CD4-positive, alpha-beta T cell (primary cell): ENCODE measurements around the gene ZNF513. TPM values are rescaled to one million over a fixed set of nuclear protein-coding genes. Genes with fewer than 3 reads are reported as not detected.

ENCODE experiments used
- ATAC-seq: fragments of 200-7000 bp; cut with Tn5 transposase; one replicate; pipeline ENCODE4 v1.10.0; 2022; ENCODE audit warnings: mild to moderate bottlenecking; ENCODE audit not compliant: poor library complexity
- CTCF ChIA-PET: fragments of 350-600 bp; sonication (Branson Sonifier 250); formaldehyde crosslinking; loops from one replicate; lab custom pipeline; 2021; ENCODE audit warnings: antibody characterized with exemption, inconsistent platforms; lab: Charles Lee
- POLR2A ChIA-PET: fragments of 350-600 bp; sonication (Branson Sonifier 250); formaldehyde crosslinking; loops from one replicate; lab custom pipeline; 2021; ENCODE audit warnings: antibody characterized with exemption, inconsistent platforms; lab: Charles Lee
- DNase-seq, 14 experiments: peaks; one replicate each; pipeline ENCODE4 v3.0.0-alpha.2; 2013 to 2020; ENCODE audit warnings: mixed read lengths in 2 of 14
- H3K27ac ChIP-seq, 2 donors: one replicate each; pipeline versions ENCODE4 v1.5.1 to v1.7.0; 2013; ENCODE audit warnings: low read length in 2 of 2, low read depth in 1 of 2, mild to moderate bottlenecking in 1 of 2
- H3K27me3 ChIP-seq, 2 experiments: 1 replicate in 1 of 2; 2 replicates in 1 of 2; pipeline versions ENCODE4 v1.6.1 to v1.7.0; 2013; ENCODE audit warnings: low read length in 2 of 2, control low read depth in 1 of 2, mild to moderate bottlenecking in 1 of 2, moderate library complexity in 1 of 2; ENCODE audit not compliant: insufficient read depth in 2 of 2, control insufficient read depth in 1 of 2
- H3K36me3 ChIP-seq: one replicate; pipeline ENCODE4 v1.6.1; 2013; ENCODE audit warnings: low read length, control low read depth; ENCODE audit not compliant: insufficient read depth
- H3K4me1 ChIP-seq: one replicate; pipeline ENCODE4 v1.6.1; 2013; ENCODE audit warnings: low read length, control low read depth; ENCODE audit not compliant: insufficient read depth
- H3K4me3 ChIP-seq: one replicate; pipeline ENCODE4 v1.5.1; 2013; ENCODE audit warnings: mild to moderate bottlenecking, low read length, moderate library complexity
- H3K9me3 ChIP-seq, 2 experiments: 1 replicate in 1 of 2; 2 replicates in 1 of 2; pipeline versions ENCODE4 v1.6.1 to v1.7.0; 2013; ENCODE audit warnings: low read length in 2 of 2, mild to moderate bottlenecking in 2 of 2, control low read depth in 1 of 2, moderate library complexity in 1 of 2; ENCODE audit not compliant: control insufficient read depth in 1 of 2, insufficient read depth in 1 of 2
- H3K27ac Mint-ChIP-seq: one replicate; pipeline ENCODE4 v1.8.0; 2020; ENCODE audit warnings: mixed read lengths
- H3K27me3 Mint-ChIP-seq: one replicate; pipeline ENCODE4 v1.8.0; 2021; ENCODE audit warnings: mixed read lengths
- H3K36me3 Mint-ChIP-seq: one replicate; pipeline ENCODE4 v1.8.0; 2021; ENCODE audit warnings: low read depth, mixed read lengths
- H3K4me1 Mint-ChIP-seq: one replicate; pipeline ENCODE4 v1.8.0; 2021; ENCODE audit warnings: low read depth, mixed read lengths
- H3K4me3 Mint-ChIP-seq: one replicate; pipeline ENCODE4 v1.8.0; 2020; ENCODE audit warnings: mild to moderate bottlenecking, mixed read lengths
- H3K9me3 Mint-ChIP-seq: one replicate; pipeline ENCODE4 v1.8.0; 2020; ENCODE audit warnings: mixed read lengths
- intact Hi-C, 2 experiments: fragments of 100-400 bp; cut with DNase I in 1 of 2; cut with micrococcal nuclease in 1 of 2; formaldehyde crosslinking; loops; one replicate each; pipeline versions ENCODE4 v1.15.1 to v1.9.0; 2023 to 2025; cut with DNase I, micrococcal nuclease
- total RNA-seq, 174 experiments: library from RNA in 2 of 174; stranded (reverse) in 2 of 174; gene quantifications; one replicate each; pipeline ENCODE4 v1.2.3 and lab custom pipeline; 2021 to 2026
- TF ChIP-seq, protein P1 (sequence below): fragments of 200-600 bp; IDR thresholded peaks from one replicate; pipeline ENCODE4 v1.8.0; 2022; ENCODE audit warnings: antibody characterized with exemption, mild to moderate bottlenecking

ZNF513 gene
- total RNA-seq, 2 experiments from 2014 or later, result 22.8 to 22.9 TPM

DNA sequence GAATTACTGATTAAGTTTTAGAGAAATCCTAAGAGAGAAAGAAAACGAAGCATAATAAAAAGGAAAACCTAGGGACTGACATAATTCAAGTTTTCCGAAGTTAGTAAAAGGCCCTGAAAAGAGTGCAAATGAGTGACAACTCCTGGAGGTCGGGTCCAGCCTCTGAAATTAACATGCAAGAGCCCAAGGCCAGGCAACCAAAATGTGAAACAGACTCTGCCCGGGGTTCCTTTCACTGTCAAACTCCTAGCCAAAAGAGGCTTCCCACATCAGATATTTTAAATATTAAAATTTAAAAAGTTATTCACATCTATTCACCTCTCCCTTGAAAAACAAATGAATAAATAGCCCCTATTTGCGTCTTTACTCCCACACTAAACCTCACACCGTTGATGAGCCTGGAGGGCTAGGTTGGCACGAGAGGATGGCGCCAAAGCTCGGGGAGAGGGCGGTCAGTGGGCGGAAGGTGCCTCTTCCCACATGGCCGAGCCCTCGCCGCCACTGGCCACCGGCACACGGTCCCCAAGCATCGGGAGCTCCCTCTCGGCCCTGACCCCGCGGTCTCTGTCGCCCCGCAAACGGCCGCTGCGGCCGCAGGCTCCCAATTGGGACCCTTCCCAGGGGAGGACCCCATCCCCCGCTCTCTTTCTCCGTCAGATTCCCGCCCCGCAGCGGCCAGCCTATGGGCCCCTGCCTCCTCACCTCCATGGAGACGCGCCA is 28.2 kb upstream of the ZNF513 start:
- Histone ChIP-seq H3K27ac (peak overlapping the region; percentile 61 to 85), H3K4me3 (peak overlapping the region; percentile 82), H3K36me3 (peaks cover 16% of the 10 kb centered on the region), H3K27me3 (no peaks in the 10 kb centered on the region), H3K9me3 (no peaks in the 10 kb centered on the region), H3K4me1 (peaks cover 38% of the 10 kb centered on the region)
- ATAC-seq, result no peak
- intact Hi-C loops, result loop anchor here (1.0 to 10.0 kb wide), 8 partner anchors 20 to 255 kb away; partner anchors contain the start of genes EIF2B4 (in 2 of the 2), SNX17 (in 2 of the 2), CCDC121 (in 1 of the 2) and GPN1 (in 1 of the 2)
- H3K36me3 Mint-ChIP-seq, result peaks cover 15% of the 10 kb centered on the region
- POLR2A ChIA-PET, result interaction anchor here (0.6 to 2.7 kb wide), 9 partner anchors 17 to 840 kb away, joined by 3 to 59 read pairs (median 11); partner anchors contain the start of genes CCDC121, EIF2B4, GPN1 and GTF3C2
- DNase-seq, result peak in 3 of 14 experiments; percentile 3 to 37 (median 15)
- TF ChIP-seq, protein P1, sequence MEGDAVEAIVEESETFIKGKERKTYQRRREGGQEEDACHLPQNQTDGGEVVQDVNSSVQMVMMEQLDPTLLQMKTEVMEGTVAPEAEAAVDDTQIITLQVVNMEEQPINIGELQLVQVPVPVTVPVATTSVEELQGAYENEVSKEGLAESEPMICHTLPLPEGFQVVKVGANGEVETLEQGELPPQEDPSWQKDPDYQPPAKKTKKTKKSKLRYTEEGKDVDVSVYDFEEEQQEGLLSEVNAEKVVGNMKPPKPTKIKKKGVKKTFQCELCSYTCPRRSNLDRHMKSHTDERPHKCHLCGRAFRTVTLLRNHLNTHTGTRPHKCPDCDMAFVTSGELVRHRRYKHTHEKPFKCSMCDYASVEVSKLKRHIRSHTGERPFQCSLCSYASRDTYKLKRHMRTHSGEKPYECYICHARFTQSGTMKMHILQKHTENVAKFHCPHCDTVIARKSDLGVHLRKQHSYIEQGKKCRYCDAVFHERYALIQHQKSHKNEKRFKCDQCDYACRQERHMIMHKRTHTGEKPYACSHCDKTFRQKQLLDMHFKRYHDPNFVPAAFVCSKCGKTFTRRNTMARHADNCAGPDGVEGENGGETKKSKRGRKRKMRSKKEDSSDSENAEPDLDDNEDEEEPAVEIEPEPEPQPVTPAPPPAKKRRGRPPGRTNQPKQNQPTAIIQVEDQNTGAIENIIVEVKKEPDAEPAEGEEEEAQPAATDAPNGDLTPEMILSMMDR, result no peak
- CTCF ChIA-PET, result interaction anchor here (1.0 to 2.3 kb wide), 4 partner anchors 17 to 39 kb away, joined by 3 to 12 read pairs (median 5); no protein-coding TSS in a partner anchor
- H3K9me3 Mint-ChIP-seq, result no peaks in the 10 kb centered on the region
- H3K4me3 Mint-ChIP-seq, result peak overlapping the region; percentile 90
- peaks cover 45% of the 10 kb centered on the region for H3K4me1 Mint-ChIP-seq
- peak overlapping the region; percentile 82 for H3K27ac Mint-ChIP-seq
- H3K27me3 Mint-ChIP-seq, result no peaks in the 10 kb centered on the region

DNA sequence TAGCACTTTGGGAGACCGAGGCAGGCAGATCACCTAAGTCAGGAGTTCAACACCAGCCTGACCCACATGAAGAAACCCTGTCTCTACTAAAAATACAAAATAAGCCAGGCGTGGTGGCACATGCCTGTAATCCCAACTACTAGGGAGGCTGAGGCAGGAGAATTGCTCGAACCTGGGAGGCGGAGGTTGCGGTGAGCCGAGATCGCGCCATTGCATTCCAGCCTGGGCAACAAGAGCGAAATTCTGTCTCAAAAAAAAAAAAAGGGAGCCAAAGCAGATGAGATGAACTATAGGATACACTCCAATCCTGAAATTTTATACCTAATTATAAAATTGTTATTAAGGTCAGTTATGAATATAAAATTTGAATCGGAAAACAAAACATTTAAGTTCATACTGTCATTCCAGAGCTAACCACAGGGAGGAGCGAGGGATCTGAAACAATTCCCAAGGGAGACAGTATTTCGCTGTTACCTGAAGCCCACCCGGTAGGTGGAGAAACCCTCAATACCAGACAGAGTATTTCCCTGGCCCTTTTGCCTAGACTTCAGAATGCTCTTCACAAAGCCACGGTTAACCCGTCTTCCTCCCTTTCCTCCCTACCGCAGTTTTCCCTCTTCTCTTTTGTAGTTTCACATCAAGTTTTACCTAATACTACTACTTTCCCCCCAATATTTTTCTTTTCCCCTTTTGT is 27.4 kb upstream of the ZNF513 start:
- no peaks in the 10 kb centered on the region for H3K9me3 Mint-ChIP-seq
- ChIA-PET CTCF (interaction anchor here (1.4 to 2.3 kb wide), 2 partner anchors 16 to 22 kb away, joined by 3 to 12 read pairs; no protein-coding TSS in a partner anchor), POLR2A (interaction anchor here (0.7 to 2.7 kb wide), 3 partner anchors 28 to 223 kb away, joined by 3 to 16 read pairs (median 3); partner anchors contain the start of gene ZNF513)
- intact Hi-C loops, result loop anchor here (1.0 to 10.0 kb wide), 4 partner anchors 27 to 217 kb away; partner anchors contain the start of genes CCDC121 (in 1 of the 2), GPN1 (in 1 of the 2), GTF3C2 (in 1 of the 2) and ZNF512 (in 1 of the 2)
- no peak overlapping the region for H3K27ac ChIP-seq
- H3K36me3 Mint-ChIP-seq, result peaks cover 15% of the 10 kb centered on the region
- no peaks in the 10 kb centered on the region for H3K9me3 ChIP-seq
- no peaks in the 10 kb centered on the region for H3K27me3 ChIP-seq
- peak overlapping the region; percentile 90 for H3K4me3 Mint-ChIP-seq
- peaks cover 45% of the 10 kb centered on the region for H3K4me1 Mint-ChIP-seq
- DNase-seq (peak in 1 of 14 experiments; percentile 18), ATAC-seq (no peak)
- H3K36me3 ChIP-seq, result peaks cover 18% of the 10 kb centered on the region
- H3K4me1 ChIP-seq, result peaks cover 40% of the 10 kb centered on the region
- H3K27ac Mint-ChIP-seq, result peak overlapping the region; percentile 82
- peak overlapping the region; percentile 82 for H3K4me3 ChIP-seq
- no peaks in the 10 kb centered on the region for H3K27me3 Mint-ChIP-seq
- TF ChIP-seq, protein P1, result no peak
